HCT116 (cell line): ENCODE measurements around the gene EZH1. TPM values are rescaled to one million over a fixed set of nuclear protein-coding genes. Genes with fewer than 3 reads are reported as not detected.
A peak's percentile ranks its signal among the peaks of the same experiment; 100 is the strongest.

Source experiments
- ATAC-seq: fragments of 200-7000 bp; cut with Tn5 transposase; 2 replicates; pipeline ENCODE4 v1.9.1; 2020; ENCODE audit warnings: mild to moderate bottlenecking, moderate library complexity
- BruUV-seq: library from RNA; stranded (reverse); fragments of 400-500 nt; replicated peaks from 2 replicates; lab custom pipeline; 2021; lab: Mats Ljungman, UMichigan
- CTCF ChIA-PET: fragments of 300-600 bp; sonication (Branson Sonifier 250); formaldehyde crosslinking; loops from one replicate; lab custom pipeline; 2021; ENCODE audit warnings: antibody characterized with exemption; lab: Charles Lee
- POLR2A ChIA-PET: fragments of 300-600, 350-600 bp; sonication (Branson Sonifier 250); formaldehyde crosslinking; loops from one replicate; lab custom pipeline; 2021; ENCODE audit warnings: antibody characterized with exemption; lab: Charles Lee
- RAD21 ChIA-PET, 2 experiments: fragments of 300-600 bp; sonication (Branson Sonifier 250); formaldehyde crosslinking; loops; one replicate each; lab custom pipeline; 2023; ENCODE audit warnings: low total read pairs in 2 of 2; ENCODE audit not compliant: uncharacterized antibody in 2 of 2, unreplicated experiment in 2 of 2, low non-redundant PET in 1 of 2; lab: Charles Lee
- DNase-seq: peaks from one replicate; pipeline ENCODE4 v3.0.0-alpha.2; 2010; ENCODE audit warnings: low read depth, low spot score
- H2AFZ ChIP-seq: fragments of 200-600 bp; shearing (Covaris generic), sonication (generic); 2 replicates; pipeline ENCODE4 v1.6.1; 2017; ENCODE audit warnings: low read depth, mixed run types, mixed read lengths, antibody characterized with exemption, low read length; ENCODE audit not compliant: poor library complexity, severe bottlenecking
- H3K27ac ChIP-seq: 2 replicates; pipeline ENCODE4 v1.5.1; 2012; ENCODE audit warnings: low read depth, low read length
- H3K27me3 ChIP-seq: fragments of 200-600 bp; sonication (generic); 2 replicates; pipeline ENCODE4 v1.6.1; 2016; ENCODE audit warnings: mixed run types, low read length, mixed read lengths; ENCODE audit not compliant: insufficient read depth
- H3K36me3 ChIP-seq, 2 experiments: fragments of 200-500 bp in 1 of 2; fragments of 200-600 bp in 1 of 2; sonication (Bioruptor generic) in 1 of 2; sonication (generic) in 1 of 2; 2 replicates each; pipeline versions ENCODE4 v1.5.1 to v1.6.1; 2014 to 2016; ENCODE audit warnings: low read length in 2 of 2, inconsistent platforms in 1 of 2, mixed read lengths in 1 of 2, mixed run types in 1 of 2; ENCODE audit not compliant: insufficient read depth in 2 of 2, control insufficient read depth in 1 of 2
- H3K4me1 ChIP-seq, 2 experiments: fragments of 200-600 bp in 1 of 2; sonication (generic) in 1 of 2; 2 replicates each; pipeline versions ENCODE4 v1.5.1 to v1.6.1; 2012 to 2017; ENCODE audit warnings: low read length in 2 of 2, inconsistent platforms in 1 of 2, mild to moderate bottlenecking in 1 of 2, mixed read lengths in 1 of 2, mixed run types in 1 of 2, moderate library complexity in 1 of 2; ENCODE audit not compliant: insufficient read depth in 2 of 2, control insufficient read depth in 1 of 2
- H3K4me2 ChIP-seq: fragments of 200-600 bp; sonication (generic); 2 replicates; pipeline ENCODE4 v1.6.1; 2017; ENCODE audit warnings: mixed run types, low read length, mixed read lengths
- H3K4me3 ChIP-seq, 2 experiments: fragments of 200-600 bp in 1 of 2; sonication (generic) in 1 of 2; replicated peaks in 1 of 2; 2 replicates each; pipeline ENCODE4 v1.5.1; 2011 to 2016; ENCODE audit warnings: low read length in 2 of 2, control low read depth in 1 of 2, low read depth in 1 of 2, mild to moderate bottlenecking in 1 of 2, mixed read lengths in 1 of 2, mixed run types in 1 of 2
- H3K79me2 ChIP-seq: fragments of 200-600 bp; sonication (generic); 2 replicates; pipeline ENCODE4 v1.6.1; 2017; ENCODE audit warnings: mild to moderate bottlenecking, mixed run types, low read length, moderate library complexity, mixed read lengths; ENCODE audit not compliant: insufficient read depth
- H3K9ac ChIP-seq: fragments of 200-600 bp; sonication (generic); 2 replicates; pipeline ENCODE4 v1.6.1; 2016; ENCODE audit warnings: low read length, mixed read lengths
- H3K9me2 ChIP-seq: fragments of 200-600 bp; sonication (generic), shearing (Covaris generic); 2 replicates; pipeline ENCODE4 v1.6.1; 2017; ENCODE audit warnings: mixed run types, mild to moderate bottlenecking, moderate library complexity; ENCODE audit not compliant: insufficient read depth
- H3K9me3 ChIP-seq, 2 experiments: fragments of 200-500 bp in 1 of 2; fragments of 200-600 bp in 1 of 2; sonication (Bioruptor generic) in 1 of 2; sonication (generic) in 1 of 2; 2 replicates each; pipeline ENCODE4 v1.6.1; 2014 to 2017; ENCODE audit warnings: low read length in 2 of 2, mixed read lengths in 2 of 2, inconsistent platforms in 1 of 2, low read depth in 1 of 2, mild to moderate bottlenecking in 1 of 2, mixed run types in 1 of 2, moderate library complexity in 1 of 2; ENCODE audit not compliant: control insufficient read depth in 1 of 2, insufficient read depth in 1 of 2
- H4K20me1 ChIP-seq: fragments of 200-600 bp; sonication (generic), shearing (Covaris generic); 2 replicates; pipeline ENCODE4 v1.6.1; 2017; ENCODE audit warnings: mixed run types, mild to moderate bottlenecking, moderate library complexity; ENCODE audit not compliant: insufficient read depth
- ATF3 ChIP-seq: IDR thresholded peaks from 2 replicates; pipeline ENCODE4 v1.6.1; 2012
- CEBPB ChIP-seq: IDR thresholded peaks from 2 replicates; pipeline ENCODE4 v1.6.1; 2012; ENCODE audit warnings: low read depth
- CTCF ChIP-seq, 3 experiments: fragments of 200-600 bp in 1 of 3; sonication (generic) in 1 of 3; IDR thresholded peaks in 2 of 3; conservative IDR thresholded peaks in 1 of 3; 2 replicates each; pipeline ENCODE4 v1.5.1; 2012 to 2017; ENCODE audit warnings: low read depth in 2 of 3, low read length in 2 of 3, antibody characterized with exemption in 1 of 3, borderline replicate concordance in 1 of 3, control low read depth in 1 of 3, mild to moderate bottlenecking in 1 of 3, mixed read lengths in 1 of 3, mixed run types in 1 of 3, moderate library complexity in 1 of 3; ENCODE audit not compliant: insufficient read depth in 1 of 3
- ELF1 ChIP-seq: IDR thresholded peaks from 2 replicates; pipeline ENCODE4 v1.6.1; 2012; ENCODE audit warnings: low read depth, borderline replicate concordance
- EZH2 ChIP-seq: fragments of 200-600 bp; sonication (generic); IDR thresholded peaks from 2 replicates; pipeline ENCODE4 v1.6.1; 2017; ENCODE audit warnings: antibody characterized with exemption, mixed run types
- EZH2phosphoT487 ChIP-seq: fragments of 200-600 bp; IDR thresholded peaks from 2 replicates; pipeline ENCODE4 v1.6.1; 2018; ENCODE audit warnings: antibody characterized with exemption, borderline replicate concordance
- FOSL1 ChIP-seq: IDR thresholded peaks from 2 replicates; pipeline ENCODE4 v1.6.1; 2012; ENCODE audit warnings: low read depth
- JUND ChIP-seq: IDR thresholded peaks from 2 replicates; pipeline ENCODE4 v1.6.1; 2012
- MAX ChIP-seq: IDR thresholded peaks from 2 replicates; pipeline ENCODE4 v1.6.1; 2012
- POLR2A ChIP-seq: IDR thresholded peaks from 2 replicates; pipeline ENCODE4 v1.7.0; 2011; ENCODE audit warnings: borderline replicate concordance; ENCODE audit not compliant: insufficient read depth, insufficient read length; ENCODE audit errors: extremely low read depth
- POLR2AphosphoS5 ChIP-seq: IDR thresholded peaks from 2 replicates; pipeline ENCODE4 v1.6.1; 2011; ENCODE audit warnings: mild to moderate bottlenecking, low read depth, low read length, moderate library complexity
- RAD21 ChIP-seq: IDR thresholded peaks from 2 replicates; pipeline ENCODE4 v1.6.1; 2012; ENCODE audit warnings: low read depth, mild to moderate bottlenecking
- REST ChIP-seq: IDR thresholded peaks from 2 replicates; pipeline ENCODE4 v1.6.1; 2012; ENCODE audit warnings: low read depth
- SIN3A ChIP-seq: IDR thresholded peaks from 2 replicates; pipeline ENCODE4 v1.6.1; 2012; ENCODE audit warnings: low read depth
- SP1 ChIP-seq: IDR thresholded peaks from 2 replicates; pipeline ENCODE4 v1.6.1; 2012; ENCODE audit warnings: low read depth
- TCF7L2 ChIP-seq: IDR thresholded peaks from 2 replicates; pipeline ENCODE4 v1.7.0; 2011; ENCODE audit warnings: borderline replicate concordance, inconsistent platforms; ENCODE audit not compliant: insufficient read depth, insufficient read length; ENCODE audit errors: extremely low read depth
- ZBTB33 ChIP-seq: IDR thresholded peaks from 2 replicates; pipeline ENCODE4 v1.6.1; 2011; ENCODE audit warnings: mild to moderate bottlenecking, low read length, moderate library complexity; ENCODE audit not compliant: insufficient replicate concordance; ENCODE audit errors: extremely low read depth
- ZFX ChIP-seq: fragments of 450-650 bp; IDR thresholded peaks from 2 replicates; pipeline ENCODE4 v1.6.1; 2017
- ZNF274 ChIP-seq: fragments of 200-500 bp; sonication (Bioruptor generic); IDR thresholded peaks from 2 replicates; pipeline ENCODE4 v1.6.1; 2014; ENCODE audit warnings: mild to moderate bottlenecking, low read depth, low read length, inconsistent platforms
- intact Hi-C: fragments of 100-400 bp; cut with micrococcal nuclease; formaldehyde crosslinking; loops from 2 replicates; pipeline ENCODE4 v1.10.0; 2022
- total RNA-seq: library from RNA; stranded (reverse); gene quantifications from one replicate; pipeline ENCODE4 v1.2.1, GENCODE V29; 2021; ENCODE audit not compliant: unreplicated experiment

The EZH1 gene
- total RNA-seq, 1 experiment from 2014 or later, result 29.3 TPM

GRCh38 chr17:42744283-42744805 lies 496 bp downstream of the EZH1 start:
- no peaks in the 10 kb centered on the region for H4K20me1 ChIP-seq
- CTCF ChIA-PET, result no interaction called here
- H3K36me3 ChIP-seq, result no peaks in the 10 kb centered on the region
- H3K4me1 ChIP-seq, result peaks cover 7 to 14% of the 10 kb centered on the region in 2 experiments
- no peaks in the 10 kb centered on the region for H3K9me3 ChIP-seq
- BruUV-seq, result no TSS peak
- H3K79me2 ChIP-seq, result peaks cover 23% of the 10 kb centered on the region
- H3K4me2 ChIP-seq, result peak overlapping the region; percentile 85
- no peak overlapping the region for H2AFZ ChIP-seq
- H3K4me3 ChIP-seq, result peak overlapping the region; percentile 73 to 74
- POLR2A ChIA-PET, result interaction anchor here (0.6 kb wide), 1 partner anchor 137 kb away, joined by 4 read pairs; no protein-coding TSS in a partner anchor
- peak overlapping the region; percentile 66 for H3K9ac ChIP-seq
- ATAC-seq (peak; percentile 83), DNase-seq (peak; percentile 21)
- TF ChIP-seq TCF7L2, result no peak
- no peak for TF ChIP-seq EZH2phosphoT487
- no peak for TF ChIP-seq POLR2A
- no peak for TF ChIP-seq ELF1
- no peak for TF ChIP-seq SP1
- TF ChIP-seq ZNF274, result no peak
- TF ChIP-seq CTCF (IDR thresholded peaks at IDR 0.05 in 2 of 3, conservative IDR thresholded peaks at IDR 0.05 in 1 of 3; ENCODE audit: borderline replicate concordance in 1 of 3, insufficient read depth in 1 of 3, low read depth in 2 of 3, low read length in 2 of 3), result 0 out of 6 replicates have a peak, but pooled peaks of 1 of the 3 experiments have one; percentile 4
- no peak for TF ChIP-seq JUND
- no peak for TF ChIP-seq ATF3
- TF ChIP-seq FOSL1, result no peak
- no peak; the same call in 1 of the 2 replicates for TF ChIP-seq SIN3A
- TF ChIP-seq REST, result no peak
- no peak for TF ChIP-seq CEBPB
- TF ChIP-seq RAD21, result no peak
- no peak for TF ChIP-seq ZBTB33
- no peak for TF ChIP-seq EZH2
- TF ChIP-seq POLR2AphosphoS5, result peak; percentile 15
- TF ChIP-seq ZFX, result no peak
- TF ChIP-seq MAX, result peak; percentile 52
- RAD21 ChIA-PET, result no interaction called here
- H3K27ac ChIP-seq, result peak overlapping the region; percentile 69
- no peaks in the 10 kb centered on the region for H3K27me3 ChIP-seq
- intact Hi-C loops, result no loop called here
- no peaks in the 10 kb centered on the region for H3K9me2 ChIP-seq
